Measurements from ENCODE around the gene GRK1.

The GRK1 gene

DNA sequence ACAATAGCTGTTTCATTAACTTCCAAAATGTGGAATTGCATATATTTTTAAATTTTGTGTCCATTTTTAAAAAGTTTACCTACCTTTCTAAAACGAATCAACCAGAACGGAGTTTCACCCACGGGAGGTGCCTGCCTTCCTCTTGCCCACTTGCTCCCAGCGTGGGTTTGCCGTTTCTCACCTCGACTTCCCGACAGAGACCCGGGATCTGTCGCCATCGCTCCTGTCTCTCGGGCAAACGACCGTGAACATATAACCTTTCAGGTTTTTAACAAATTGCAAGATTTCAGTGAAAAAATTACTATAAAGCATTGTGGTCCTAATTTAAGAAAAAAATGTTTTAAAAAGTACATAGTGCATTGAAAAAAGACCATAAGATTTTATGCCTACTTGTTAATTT lies 96.2 kb downstream of the GRK1 start:
- DNase-seq, result no peak

DNA sequence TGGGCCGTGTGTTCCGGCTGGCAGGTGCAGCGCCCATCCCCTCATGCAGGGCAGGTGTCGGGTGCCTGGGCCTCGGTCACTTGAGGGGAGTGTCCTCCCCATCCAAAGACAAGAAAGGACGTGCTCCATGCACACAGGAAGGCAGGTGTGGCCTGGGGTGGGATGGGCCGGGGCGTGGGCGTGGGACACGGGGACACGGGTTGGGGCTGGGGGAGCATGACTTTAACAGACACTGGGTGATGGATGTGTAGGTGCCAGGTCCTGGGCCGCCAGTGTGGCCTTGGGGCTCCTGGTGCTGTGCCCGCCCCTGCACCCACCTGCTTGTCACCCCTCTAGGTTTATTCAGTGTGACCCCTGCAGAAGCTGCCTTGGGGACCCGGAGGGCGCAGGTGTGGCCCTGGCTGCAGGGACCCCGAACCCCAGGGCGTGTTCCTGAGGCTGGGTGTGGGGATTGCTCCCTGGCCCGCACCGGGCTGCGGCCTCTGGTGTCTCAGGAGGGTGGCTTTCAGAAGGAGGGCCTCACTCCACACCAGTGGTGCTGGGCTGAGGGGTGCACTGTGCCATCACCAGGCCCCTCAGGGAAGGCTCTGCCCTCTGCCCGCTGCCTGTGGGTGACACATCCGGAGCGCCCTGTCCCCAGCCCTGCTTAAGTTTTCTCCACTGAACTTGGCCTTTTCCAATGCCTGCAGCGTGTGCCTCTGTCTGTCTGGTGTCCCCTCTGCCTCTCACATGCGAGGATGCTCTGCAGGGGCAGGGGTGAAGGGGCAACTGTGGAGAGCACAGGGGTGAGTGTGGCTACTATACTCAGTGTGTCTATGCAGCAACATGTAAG lies 97.2 kb downstream of the GRK1 start:
- no peak for DNase-seq

- no peak for DNase-seq
These were observed 98.0 kb downstream of the GRK1 start for GRCh38 chr13:113764793-113765563.

DNA sequence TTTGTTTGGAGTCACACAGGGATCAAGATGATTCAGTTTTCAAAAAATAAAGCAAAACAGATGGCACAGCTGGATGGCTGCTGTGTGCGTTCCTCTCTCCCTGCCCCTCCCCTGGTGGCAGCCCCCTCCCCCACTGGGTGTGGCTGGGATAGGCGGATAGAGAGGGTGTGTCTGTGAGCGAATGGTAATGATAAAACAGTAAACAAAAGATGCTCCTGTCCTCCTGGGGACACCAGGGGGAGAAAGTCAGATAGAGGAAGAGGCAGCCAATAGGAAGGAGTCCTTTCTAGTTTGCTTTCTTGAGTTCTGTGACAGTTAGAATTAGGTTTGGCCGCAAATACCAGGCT lies 98.5 kb downstream of the GRK1 start:
- no peak for DNase-seq

- no peak for DNase-seq
These were observed 99.2 kb downstream of the GRK1 start for GRCh38 chr13:113766035-113766800.

- no peak for DNase-seq
These were observed 100.3 kb downstream of the GRK1 start for GRCh38 chr13:113767366-113767765.

- no peak for DNase-seq
These were observed 101.2 kb downstream of the GRK1 start for GRCh38 chr13:113768018-113768905.

- no peak for DNase-seq
These were observed 102.1 kb downstream of the GRK1 start for GRCh38 chr13:113769106-113769505.

DNA sequence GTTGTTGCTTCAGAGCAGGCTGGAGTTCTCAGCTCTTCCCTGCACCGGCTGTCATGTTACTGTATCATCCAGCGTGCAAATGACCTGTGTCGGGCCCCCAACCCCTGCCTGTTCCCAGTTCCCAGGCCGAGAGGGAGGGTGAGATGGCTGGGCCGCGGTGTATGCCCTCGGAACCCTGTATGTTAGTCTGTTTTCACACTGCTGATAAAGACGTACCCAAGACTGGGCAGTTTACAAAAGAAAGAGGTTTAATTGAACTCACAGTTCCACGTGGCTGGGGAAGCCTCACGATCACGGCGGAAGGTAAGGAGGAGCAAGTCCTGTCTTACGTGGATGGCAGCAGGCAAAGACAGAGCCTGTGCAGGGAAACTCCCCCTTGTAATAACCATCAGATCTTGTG lies 102.9 kb downstream of the GRK1 start:
- no peak for DNase-seq

DNA sequence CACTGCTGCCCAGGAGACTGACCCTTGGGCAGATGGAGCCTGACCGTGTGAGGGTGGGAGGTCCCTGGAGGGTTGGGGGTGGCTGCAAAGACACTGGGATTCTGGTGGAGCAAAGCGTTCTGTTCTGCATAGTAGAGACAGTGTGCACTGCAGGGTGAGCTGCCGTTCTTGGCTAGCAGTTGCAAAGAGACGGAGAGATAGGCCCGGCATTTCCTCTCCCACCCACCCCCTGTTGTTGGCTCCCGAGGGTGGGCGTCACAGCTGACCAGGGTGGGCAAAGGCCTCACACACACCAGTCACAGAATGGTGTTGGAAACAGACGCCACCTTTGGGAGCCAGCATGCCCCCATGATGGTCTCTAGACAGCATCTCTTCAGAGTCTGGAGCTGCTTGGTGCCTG lies 103.4 kb downstream of the GRK1 start:
- DNase-seq, result no peak

DNA sequence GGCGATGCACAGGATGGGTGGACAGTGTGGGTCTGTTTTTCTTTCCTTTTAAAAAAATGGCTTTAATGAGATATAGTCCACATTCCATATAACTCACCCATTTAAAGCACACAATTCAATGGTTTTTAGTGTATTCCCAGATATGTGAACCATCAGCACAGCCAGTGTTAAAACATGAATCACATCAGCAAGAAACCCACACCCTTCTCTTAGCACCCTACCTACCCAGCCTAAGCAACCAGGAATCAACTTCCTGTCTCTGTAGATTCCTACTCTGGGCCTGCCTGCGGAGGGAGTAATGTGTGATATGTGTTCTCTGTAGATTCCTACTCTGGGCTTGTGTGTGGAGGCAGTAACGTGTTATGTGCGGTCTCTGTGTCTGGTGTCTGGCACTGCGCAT lies 103.9 kb downstream of the GRK1 start:
- no peak for DNase-seq

- no peak for DNase-seq
These were observed 104.8 kb downstream of the GRK1 start for GRCh38 chr13:113771709-113772331.

DNA sequence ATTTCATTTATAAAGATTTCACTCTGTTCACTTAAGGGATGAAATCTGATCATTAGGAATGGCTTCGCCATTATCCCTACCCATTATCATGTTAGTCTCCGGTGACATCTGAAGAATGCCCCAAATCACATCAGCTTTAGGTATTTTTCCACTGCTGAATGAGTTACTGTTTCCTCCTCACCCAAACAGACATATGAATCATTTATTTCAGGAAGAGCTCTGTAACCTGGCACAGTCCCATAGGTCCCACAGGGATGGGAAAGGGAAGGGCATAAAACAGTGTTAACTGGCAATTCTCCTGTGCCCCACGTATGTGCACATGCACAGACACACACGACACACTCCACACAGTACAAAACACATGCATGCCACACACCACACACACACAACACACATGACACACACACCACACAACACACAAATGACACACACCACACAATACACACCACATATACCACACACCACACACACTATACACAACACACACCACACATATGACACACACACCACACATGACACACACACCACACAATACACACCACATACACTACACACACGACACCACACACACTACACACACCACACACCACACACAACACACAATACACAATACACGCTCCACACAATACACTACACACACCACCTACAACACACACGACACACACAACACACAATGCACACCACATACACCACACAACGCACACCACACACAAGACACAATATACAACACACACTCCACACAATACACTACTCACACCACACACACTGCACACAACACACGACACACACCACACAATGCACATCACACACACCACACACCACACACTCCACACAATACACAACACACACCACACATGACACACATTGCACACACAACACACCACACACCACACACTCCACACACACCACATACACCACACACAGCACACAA lies 107.4 kb downstream of the GRK1 start:
- no peak for DNase-seq

- no peak for DNase-seq
These were observed 108.6 kb downstream of the GRK1 start for GRCh38 chr13:113775451-113776145.

- no peak for DNase-seq
These were observed 109.5 kb downstream of the GRK1 start for GRCh38 chr13:113776231-113777125.

DNA sequence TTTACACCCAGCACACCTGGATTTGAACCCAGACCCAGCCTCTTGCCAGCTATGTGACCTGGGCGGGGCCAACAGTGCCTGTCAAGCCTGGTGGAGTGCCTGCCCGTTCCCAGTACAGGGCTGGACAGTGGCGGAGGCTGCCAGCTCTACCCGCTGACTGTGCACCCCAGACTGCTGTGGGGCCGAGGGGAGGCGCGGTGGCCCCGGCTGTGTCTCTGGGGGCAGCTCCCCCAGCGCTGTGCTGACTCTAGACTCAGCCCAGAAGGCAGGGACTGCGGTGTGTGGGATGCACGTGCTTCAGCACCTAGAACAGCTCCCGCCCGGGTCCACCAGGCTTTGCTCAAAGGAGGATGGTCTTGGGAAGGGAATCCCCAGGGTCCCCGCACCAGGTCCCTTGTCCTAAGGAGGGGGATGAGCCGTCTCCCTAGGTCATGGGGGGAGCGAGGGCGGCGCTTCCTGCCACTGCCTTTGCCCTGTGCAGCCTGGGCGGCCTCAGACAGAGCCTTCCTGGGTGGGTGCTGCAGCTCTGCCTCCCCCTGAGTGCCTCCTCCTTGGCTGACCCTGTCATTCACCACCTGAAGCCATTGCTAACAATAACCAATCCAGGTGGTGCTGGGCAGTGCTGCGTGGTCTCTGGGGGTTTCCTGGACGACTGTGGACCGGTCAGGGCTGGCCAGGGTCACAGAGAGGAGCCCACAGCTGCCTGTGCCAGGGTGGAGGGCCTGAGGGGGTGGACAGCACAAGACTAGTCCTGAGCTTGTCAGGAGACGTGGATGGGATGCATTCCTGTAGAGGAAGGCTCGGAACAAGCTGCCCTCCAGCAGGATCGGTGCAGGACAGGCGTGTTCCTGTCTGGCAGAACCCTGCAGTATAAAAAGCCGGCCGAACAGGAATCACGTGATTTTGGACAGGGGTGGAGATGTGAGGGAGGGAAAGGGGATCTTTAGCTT lies 110.6 kb downstream of the GRK1 start:
- DNase-seq, result no peak

- DNase-seq, result no peak
These were observed 114.6 kb downstream of the GRK1 start for GRCh38 chr13:113781571-113781970.

GRCh38 chr13:113782472-113782871 lies 115.5 kb downstream of the GRK1 start:
- DNase-seq, result no peak
